Neural cell (in vitro differentiated cells): ENCODE results near the gene GSTA5. TPM values are rescaled to one million over a fixed set of nuclear protein-coding genes. Genes with fewer than 3 reads are reported as not detected.
"Not testable (repeated sequence)": the region's sequence is repeated elsewhere in the genome, so short reads cannot be mapped to it uniquely, and the experiment has no call there.

Source experiments
- H2AFZ ChIP-seq: fragments of 200-600, 300-800 bp; sonication (generic), shearing (Covaris generic); 2 replicates; pipeline ENCODE4 v1.6.0; 2014; ENCODE audit warnings: low read depth, mild to moderate bottlenecking, antibody characterized with exemption, low read length, moderate library complexity
- H3F3A ChIP-seq: fragments of 200-600 bp; shearing (Covaris generic); 2 replicates; pipeline ENCODE4 v1.6.1; 2016; ENCODE audit warnings: mild to moderate bottlenecking, moderate library complexity, mixed read lengths, antibody characterized with exemption, low read length; ENCODE audit not compliant: insufficient read depth, poor library complexity, severe bottlenecking
- H3K27ac ChIP-seq: fragments of 200-600, 300-800 bp; sonication (generic), shearing (Covaris generic); 2 replicates; pipeline ENCODE4 v1.5.1; 2014; ENCODE audit warnings: mild to moderate bottlenecking, low read length, moderate library complexity
- H3K27me3 ChIP-seq: fragments of 300-800, 200-600 bp; sonication (generic), shearing (Covaris generic); 2 replicates; pipeline ENCODE4 v1.6.0; 2014; ENCODE audit warnings: mild to moderate bottlenecking, low read depth, low read length, moderate library complexity; ENCODE audit not compliant: insufficient read depth
- H3K36me3 ChIP-seq: fragments of 300-800, 200-600 bp; sonication (generic), shearing (Covaris generic); 2 replicates; pipeline ENCODE4 v1.5.1; 2014; ENCODE audit warnings: mild to moderate bottlenecking, antibody characterized with exemption, low read length, moderate library complexity; ENCODE audit not compliant: insufficient read depth
- H3K4me2 ChIP-seq: fragments of 300-800, 200-600 bp; sonication (generic), shearing (Covaris generic); 2 replicates; pipeline ENCODE4 v1.6.0; 2014; ENCODE audit warnings: mild to moderate bottlenecking, low read length
- H3K4me3 ChIP-seq: fragments of 300-800, 200-600 bp; sonication (generic), shearing (Covaris generic); 2 replicates; pipeline ENCODE4 v1.5.1; 2014; ENCODE audit warnings: mild to moderate bottlenecking, low read length, moderate library complexity
- H3K79me2 ChIP-seq: fragments of 200-600 bp; shearing (Covaris generic); replicated peaks from 2 replicates; pipeline ENCODE4 v1.6.0; 2014; ENCODE audit warnings: mild to moderate bottlenecking, low read length, moderate library complexity; ENCODE audit not compliant: insufficient read depth
- H3K9ac ChIP-seq: fragments of 300-800, 200-600 bp; sonication (generic), shearing (Covaris generic); 2 replicates; pipeline ENCODE4 v1.6.1; 2016; ENCODE audit warnings: mild to moderate bottlenecking, low read length, mixed read lengths
- H3K9me2 ChIP-seq: fragments of 200-600 bp; shearing (Covaris generic); 2 replicates; pipeline ENCODE4 v1.6.1; 2016; ENCODE audit warnings: mild to moderate bottlenecking, low read length, mixed read lengths; ENCODE audit not compliant: insufficient read depth
- H3K9me3 ChIP-seq: fragments of 200-600, 300-800 bp; sonication (generic), shearing (Covaris generic); 2 replicates; pipeline ENCODE4 v1.6.1; 2016; ENCODE audit warnings: mild to moderate bottlenecking, mixed run types, low read length, moderate library complexity, mixed read lengths
- H4K20me1 ChIP-seq: fragments of 200-600 bp; shearing (Covaris generic); 2 replicates; pipeline ENCODE4 v1.6.1; 2016; ENCODE audit warnings: mild to moderate bottlenecking, mixed run types; ENCODE audit not compliant: insufficient read depth
- EZH2 ChIP-seq: fragments of 200-600, 300-800 bp; shearing (Covaris generic), sonication (generic); IDR thresholded peaks from 2 replicates; pipeline ENCODE4 v1.6.1; 2014; ENCODE audit warnings: antibody characterized with exemption, low read length, borderline replicate concordance, mild to moderate bottlenecking; ENCODE audit not compliant: insufficient read depth, poor library complexity, severe bottlenecking
- MXI1 ChIP-seq: fragments of 450-650 bp; conservative IDR thresholded peaks from 2 replicates; pipeline ENCODE4 v1.6.1; 2014; ENCODE audit warnings: antibody characterized with exemption, mild to moderate bottlenecking; ENCODE audit not compliant: poor library complexity, severe bottlenecking
- POLR2AphosphoS5 ChIP-seq: IDR thresholded peaks from 2 replicates; pipeline ENCODE4 v1.6.1; 2012
- RAD21 ChIP-seq: fragments of 450-650 bp; conservative IDR thresholded peaks from 2 replicates; pipeline ENCODE4 v1.6.1; 2014; ENCODE audit warnings: antibody characterized with exemption, mild to moderate bottlenecking, moderate library complexity
- TAF1 ChIP-seq: IDR thresholded peaks from 2 replicates; pipeline ENCODE4 v1.6.1; 2012; ENCODE audit warnings: low read depth
- polyA plus RNA-seq: library from polyadenylated mRNA; depleted of rRNA; stranded (reverse); fragments of >200 nt; gene quantifications from 2 replicates; pipeline ENCODE4 v1.2.3, GENCODE V29; 2014
- TF ChIP-seq, protein P1 (sequence below): fragments of 450-650 bp; IDR thresholded peaks from 2 replicates; pipeline ENCODE4 v1.5.1; 2014; ENCODE audit warnings: antibody characterized with exemption, mild to moderate bottlenecking, moderate library complexity; ENCODE audit not compliant: poor library complexity, severe bottlenecking

Gene GSTA5
- polyA plus RNA-seq, 1 donor from 2014 or later: not detected

DNA sequence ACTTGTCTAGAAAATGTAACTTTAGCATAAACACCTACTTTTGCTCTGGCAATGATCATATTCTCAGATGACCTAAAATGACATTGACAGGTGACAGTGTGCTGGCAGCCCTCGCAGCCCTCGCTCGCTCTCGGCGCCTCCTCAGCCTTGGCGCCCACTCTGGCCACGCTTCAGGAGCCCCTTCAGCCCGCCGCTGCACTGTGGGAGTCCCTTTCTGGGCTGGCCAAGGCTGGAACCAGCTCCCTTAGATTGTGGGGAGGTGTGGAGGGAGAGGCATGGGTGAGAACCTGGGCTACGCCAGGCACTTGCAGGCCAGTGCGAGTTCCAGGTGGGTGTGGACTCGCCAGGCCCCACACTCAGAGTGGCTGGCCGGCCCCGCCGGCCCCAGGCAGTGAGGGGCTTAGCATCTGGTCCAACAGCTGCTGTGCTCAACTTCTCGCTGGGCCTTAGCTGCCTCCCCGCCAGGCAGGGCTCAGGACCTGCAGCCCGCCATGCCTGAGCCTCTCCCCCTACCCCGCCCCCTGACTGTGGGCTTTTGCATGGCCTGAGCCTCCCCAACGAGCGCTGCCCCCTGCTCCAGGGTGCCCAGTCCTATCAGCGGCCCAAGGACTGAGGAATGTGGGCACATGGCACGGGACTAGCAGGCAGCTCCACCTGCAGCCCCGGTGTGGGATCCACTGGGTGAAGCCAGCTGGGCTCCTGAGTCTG is 54.2 kb downstream of the GSTA5 start:
- Histone ChIP-seq H3K79me2 (no peaks in the 10 kb centered on the region), H3K36me3 (no peaks in the 10 kb centered on the region), H3K9ac (no peak overlapping the region), H3K27ac (no peak overlapping the region), H4K20me1 (no peaks in the 10 kb centered on the region), H3F3A (no peaks in the 10 kb centered on the region), H3K9me3 (no peaks in the 10 kb centered on the region), H3K9me2 (no peaks in the 10 kb centered on the region), H3K4me3 (no peak overlapping the region), H3K27me3 (no peaks in the 10 kb centered on the region), H2AFZ (no peak overlapping the region), H3K4me2 (no peak overlapping the region)
- TF ChIP-seq EZH2 (no peak), POLR2AphosphoS5 (no peak), MXI1 (no peak), RAD21 (no peak), TAF1 (no peak)
- TF ChIP-seq, protein P1, sequence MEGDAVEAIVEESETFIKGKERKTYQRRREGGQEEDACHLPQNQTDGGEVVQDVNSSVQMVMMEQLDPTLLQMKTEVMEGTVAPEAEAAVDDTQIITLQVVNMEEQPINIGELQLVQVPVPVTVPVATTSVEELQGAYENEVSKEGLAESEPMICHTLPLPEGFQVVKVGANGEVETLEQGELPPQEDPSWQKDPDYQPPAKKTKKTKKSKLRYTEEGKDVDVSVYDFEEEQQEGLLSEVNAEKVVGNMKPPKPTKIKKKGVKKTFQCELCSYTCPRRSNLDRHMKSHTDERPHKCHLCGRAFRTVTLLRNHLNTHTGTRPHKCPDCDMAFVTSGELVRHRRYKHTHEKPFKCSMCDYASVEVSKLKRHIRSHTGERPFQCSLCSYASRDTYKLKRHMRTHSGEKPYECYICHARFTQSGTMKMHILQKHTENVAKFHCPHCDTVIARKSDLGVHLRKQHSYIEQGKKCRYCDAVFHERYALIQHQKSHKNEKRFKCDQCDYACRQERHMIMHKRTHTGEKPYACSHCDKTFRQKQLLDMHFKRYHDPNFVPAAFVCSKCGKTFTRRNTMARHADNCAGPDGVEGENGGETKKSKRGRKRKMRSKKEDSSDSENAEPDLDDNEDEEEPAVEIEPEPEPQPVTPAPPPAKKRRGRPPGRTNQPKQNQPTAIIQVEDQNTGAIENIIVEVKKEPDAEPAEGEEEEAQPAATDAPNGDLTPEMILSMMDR: no peak

DNA sequence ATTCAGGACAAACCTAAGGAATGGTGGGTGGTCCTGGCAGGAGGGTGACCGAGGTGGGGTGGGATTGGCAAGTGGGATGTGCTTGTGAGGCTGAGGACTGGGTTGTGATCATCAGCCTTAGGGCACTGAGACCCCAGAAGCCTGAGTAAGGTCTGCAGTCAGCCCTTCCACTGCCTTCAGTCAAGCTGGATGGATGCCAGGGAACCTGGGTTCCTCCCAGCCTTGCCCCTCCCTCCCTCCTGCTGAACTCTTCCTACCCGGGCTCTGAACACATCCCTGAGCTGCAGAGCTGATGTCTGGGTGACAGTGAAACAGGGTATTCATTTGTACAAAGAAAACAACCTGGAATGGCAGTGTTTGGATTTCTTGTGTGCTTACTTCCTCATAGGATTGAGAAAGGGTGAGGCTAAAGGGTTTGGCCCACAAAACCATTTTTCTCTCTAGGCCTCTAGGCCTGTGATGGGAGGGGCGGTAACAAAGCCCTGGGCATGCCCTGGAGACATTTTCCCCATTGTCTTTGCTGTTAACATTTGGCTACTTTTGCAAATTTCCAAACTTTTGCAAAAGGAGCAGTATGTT is 57.8 kb downstream of the GSTA5 start:
- not testable (repeated sequence) for H3K4me3 ChIP-seq, H3K4me2 ChIP-seq, H3F3A ChIP-seq, H3K79me2 ChIP-seq, H3K36me3 ChIP-seq, H3K27ac ChIP-seq, H3K9me3 ChIP-seq, H2AFZ ChIP-seq, H3K9ac ChIP-seq, H4K20me1 ChIP-seq, H3K9me2 ChIP-seq, H3K27me3 ChIP-seq

DNA sequence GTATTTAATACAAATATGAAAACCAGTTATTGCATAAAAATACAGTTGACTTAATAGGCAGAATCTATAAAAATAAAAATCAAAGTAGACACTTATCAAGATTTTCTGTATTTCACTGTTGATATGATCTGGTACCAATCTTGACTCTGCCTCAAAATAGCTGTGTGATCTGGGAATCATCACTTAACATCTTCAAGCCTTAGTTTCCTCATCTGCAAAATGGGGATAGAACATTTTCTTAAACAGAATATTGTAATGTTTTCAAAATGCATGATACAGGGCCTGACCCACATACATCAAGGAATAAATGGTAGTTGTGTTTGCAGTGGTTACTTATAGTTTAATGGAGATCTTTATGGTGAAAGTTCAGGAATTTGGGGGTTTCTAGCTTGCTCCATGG is 58.4 kb downstream of the GSTA5 start:
- H3K4me3 ChIP-seq, H3K36me3 ChIP-seq, H2AFZ ChIP-seq, H3K4me2 ChIP-seq, H3F3A ChIP-seq, H3K9me3 ChIP-seq, H3K9me2 ChIP-seq, H3K9ac ChIP-seq, H3K27me3 ChIP-seq, H3K27ac ChIP-seq, H3K79me2 ChIP-seq, H4K20me1 ChIP-seq: not testable (repeated sequence)

Other genes with a start within 250 kb of the GSTA5 start
- 268 and 326 TPM in 2 replicates for gene TMEM14A, start 169.7 kb downstream of the GSTA5 start, polyA plus RNA-seq
- gene GSTA2, start 77.3 kb downstream of the GSTA5 start, polyA plus RNA-seq: not detected in 2 replicates
- 0.86 TPM in 1 of 2 replicates, not detected in the other for gene GSTA1, start 37.0 kb downstream of the GSTA5 start, polyA plus RNA-seq
- not detected in 2 replicates for gene GSTA3, start 68.9 kb upstream of the GSTA5 start, polyA plus RNA-seq
- 735 and 764 TPM in 2 replicates for gene GSTA4, start 154.5 kb upstream of the GSTA5 start, polyA plus RNA-seq
- 14.0 and 15.0 TPM in 2 replicates for gene CILK1, start 221.0 kb upstream of the GSTA5 start, polyA plus RNA-seq
- gene FBXO9, start 224.6 kb upstream of the GSTA5 start, polyA plus RNA-seq: 92.2 and 108 TPM in 2 replicates